ENCODE data around the gene SETD7. TPM values are rescaled to one million over a fixed set of nuclear protein-coding genes. Genes with fewer than 3 reads are reported as not detected.

The SETD7 gene
- total RNA-seq, 1 experiment from 2014 or later = 32.2 TPM

DNA sequence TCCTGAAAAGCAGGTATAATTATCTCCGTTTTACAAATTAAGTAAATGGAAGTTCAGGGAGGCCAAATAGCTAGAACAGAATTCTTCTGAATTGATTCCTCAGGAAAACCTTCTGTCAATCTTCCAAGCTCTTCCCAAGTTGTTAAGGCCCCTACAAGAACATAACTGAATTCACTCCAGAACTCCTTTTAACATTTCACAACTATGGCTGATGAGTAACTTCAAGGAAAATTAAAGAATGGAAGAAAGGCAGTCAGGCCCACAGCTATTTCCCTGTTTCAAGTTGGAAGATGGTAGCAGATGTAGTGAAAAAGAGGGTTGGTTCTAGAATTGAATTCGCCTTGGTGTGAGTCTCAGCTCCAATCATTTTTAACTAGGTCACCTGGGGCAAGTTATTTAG lies 15.9 kb downstream of the SETD7 start:
- ChIA-PET CTCF (no interaction called here), POLR2A (interaction anchor here (0.6 kb wide), 1 partner anchor 111 kb away, joined by 3 read pairs; no protein-coding TSS in a partner anchor)
- Mint-ChIP-seq H3K4me1 (ENCODE audit: low read depth, unreplicated experiment) (no peaks in the 10 kb centered on the region), H3K36me3 (ENCODE audit: insufficient read depth, unreplicated experiment) (peaks cover 19% of the 10 kb centered on the region), H3K9me3 (ENCODE audit: unreplicated experiment) (no peaks in the 10 kb centered on the region), H3K4me3 (ENCODE audit: unreplicated experiment) (no peak overlapping the region), H3K27ac (ENCODE audit: unreplicated experiment) (no peak overlapping the region), H3K27me3 (ENCODE audit: insufficient read depth, unreplicated experiment) (no peaks in the 10 kb centered on the region)
- no TSS peak for BruUV-seq (replicated peaks)
- intact Hi-C loops (cut with micrococcal nuclease; ENCODE audit: unreplicated experiment) = no loop called here
- no peaks in the 10 kb centered on the region for H3K9me3 ChIP-seq
- no peak overlapping the region for H3K4me3 ChIP-seq (ENCODE audit: low read depth, low read length)
- no peaks in the 10 kb centered on the region for H3K4me1 ChIP-seq
- H3K27me3 ChIP-seq (replicated peaks; ENCODE audit: control insufficient read depth, insufficient read depth, low read length) = no peaks in the 10 kb centered on the region
- DNase-seq = no peak
- no peaks in the 10 kb centered on the region for H3K36me3 ChIP-seq (ENCODE audit: control insufficient read depth, insufficient read depth, low read length)
- TF ChIP-seq, protein P1, sequence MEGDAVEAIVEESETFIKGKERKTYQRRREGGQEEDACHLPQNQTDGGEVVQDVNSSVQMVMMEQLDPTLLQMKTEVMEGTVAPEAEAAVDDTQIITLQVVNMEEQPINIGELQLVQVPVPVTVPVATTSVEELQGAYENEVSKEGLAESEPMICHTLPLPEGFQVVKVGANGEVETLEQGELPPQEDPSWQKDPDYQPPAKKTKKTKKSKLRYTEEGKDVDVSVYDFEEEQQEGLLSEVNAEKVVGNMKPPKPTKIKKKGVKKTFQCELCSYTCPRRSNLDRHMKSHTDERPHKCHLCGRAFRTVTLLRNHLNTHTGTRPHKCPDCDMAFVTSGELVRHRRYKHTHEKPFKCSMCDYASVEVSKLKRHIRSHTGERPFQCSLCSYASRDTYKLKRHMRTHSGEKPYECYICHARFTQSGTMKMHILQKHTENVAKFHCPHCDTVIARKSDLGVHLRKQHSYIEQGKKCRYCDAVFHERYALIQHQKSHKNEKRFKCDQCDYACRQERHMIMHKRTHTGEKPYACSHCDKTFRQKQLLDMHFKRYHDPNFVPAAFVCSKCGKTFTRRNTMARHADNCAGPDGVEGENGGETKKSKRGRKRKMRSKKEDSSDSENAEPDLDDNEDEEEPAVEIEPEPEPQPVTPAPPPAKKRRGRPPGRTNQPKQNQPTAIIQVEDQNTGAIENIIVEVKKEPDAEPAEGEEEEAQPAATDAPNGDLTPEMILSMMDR (IDR thresholded peaks at IDR 0.05; ENCODE audit: insufficient read depth in 1 of 2, low read depth in 1 of 2, low read length in 1 of 2, severe bottlenecking in 1 of 2, unreplicated experiment in 1 of 2) = no peak

DNA sequence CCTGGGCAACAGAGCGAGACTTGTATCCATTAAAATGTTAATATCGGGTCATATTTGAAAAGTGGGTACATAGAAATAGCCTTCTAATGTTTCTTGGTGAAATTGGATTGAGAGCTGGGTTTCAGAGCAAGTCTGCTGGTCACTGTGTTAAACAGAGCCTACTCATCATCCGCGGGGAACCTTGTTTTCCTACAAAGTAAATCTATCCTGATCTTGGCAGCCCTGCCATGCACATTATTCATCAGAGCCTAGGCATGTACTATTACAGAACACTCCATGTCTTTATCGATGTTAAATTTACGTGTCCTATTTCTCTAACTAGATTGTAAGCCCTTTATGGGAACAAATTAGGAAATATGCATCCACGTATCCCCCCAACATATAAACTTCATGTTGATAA lies 18.7 kb downstream of the SETD7 start:
- Mint-ChIP-seq H3K36me3 (ENCODE audit: insufficient read depth, unreplicated experiment) (peaks cover 20% of the 10 kb centered on the region), H3K4me1 (ENCODE audit: low read depth, unreplicated experiment) (no peaks in the 10 kb centered on the region), H3K4me3 (ENCODE audit: unreplicated experiment) (no peak overlapping the region), H3K27me3 (ENCODE audit: insufficient read depth, unreplicated experiment) (no peaks in the 10 kb centered on the region), H3K27ac (ENCODE audit: unreplicated experiment) (no peak overlapping the region), H3K9me3 (ENCODE audit: unreplicated experiment) (no peaks in the 10 kb centered on the region)
- Histone ChIP-seq H3K36me3 (ENCODE audit: control insufficient read depth, insufficient read depth, low read length) (no peaks in the 10 kb centered on the region), H3K4me1 (no peaks in the 10 kb centered on the region), H3K9me3 (no peaks in the 10 kb centered on the region), H3K4me3 (ENCODE audit: low read depth, low read length) (no peak overlapping the region), H3K27me3 (replicated peaks; ENCODE audit: control insufficient read depth, insufficient read depth, low read length) (no peaks in the 10 kb centered on the region)
- POLR2A ChIA-PET = no interaction called here
- CTCF ChIA-PET = no interaction called here
- DNase-seq = no peak
- TF ChIP-seq, protein P1 (IDR thresholded peaks at IDR 0.05; ENCODE audit: insufficient read depth in 1 of 2, low read depth in 1 of 2, low read length in 1 of 2, severe bottlenecking in 1 of 2, unreplicated experiment in 1 of 2) = no peak
- intact Hi-C loops (cut with micrococcal nuclease; ENCODE audit: unreplicated experiment) = no loop called here
- no TSS peak for BruUV-seq (replicated peaks)

DNA sequence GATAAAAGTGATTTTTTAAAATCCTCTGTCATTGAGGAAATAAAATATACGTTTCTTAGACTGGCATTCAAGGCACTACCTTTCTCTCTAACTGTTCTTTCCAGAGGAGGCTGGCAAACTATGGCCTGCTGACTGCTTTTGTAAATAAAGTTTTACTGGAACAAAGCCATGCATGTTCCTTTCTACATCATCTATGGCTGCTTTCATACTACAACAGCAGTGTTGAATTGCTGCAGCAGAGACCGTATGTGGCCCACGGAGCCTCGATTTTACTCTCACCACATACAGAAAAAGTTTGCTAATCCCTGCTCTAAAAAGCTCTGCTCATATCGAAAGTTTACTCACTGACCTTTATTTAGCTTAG lies 20.2 kb downstream of the SETD7 start:
- TF ChIP-seq, protein P1 (IDR thresholded peaks at IDR 0.05; ENCODE audit: insufficient read depth in 1 of 2, low read depth in 1 of 2, low read length in 1 of 2, severe bottlenecking in 1 of 2, unreplicated experiment in 1 of 2) = no peak
- Histone ChIP-seq H3K4me3 (ENCODE audit: low read depth, low read length) (no peak overlapping the region), H3K36me3 (ENCODE audit: control insufficient read depth, insufficient read depth, low read length) (no peaks in the 10 kb centered on the region), H3K27me3 (replicated peaks; ENCODE audit: control insufficient read depth, insufficient read depth, low read length) (no peaks in the 10 kb centered on the region), H3K4me1 (no peaks in the 10 kb centered on the region), H3K9me3 (no peaks in the 10 kb centered on the region)
- H3K27ac Mint-ChIP-seq (ENCODE audit: unreplicated experiment) = no peak overlapping the region
- no peaks in the 10 kb centered on the region for H3K27me3 Mint-ChIP-seq (ENCODE audit: insufficient read depth, unreplicated experiment)
- H3K4me1 Mint-ChIP-seq (ENCODE audit: low read depth, unreplicated experiment) = no peaks in the 10 kb centered on the region
- CTCF ChIA-PET = no interaction called here
- H3K36me3 Mint-ChIP-seq (ENCODE audit: insufficient read depth, unreplicated experiment) = peaks cover 8% of the 10 kb centered on the region
- no peak overlapping the region for H3K4me3 Mint-ChIP-seq (ENCODE audit: unreplicated experiment)
- DNase-seq = no peak
- POLR2A ChIA-PET = no interaction called here
- no peaks in the 10 kb centered on the region for H3K9me3 Mint-ChIP-seq (ENCODE audit: unreplicated experiment)
- intact Hi-C loops (cut with micrococcal nuclease; ENCODE audit: unreplicated experiment) = no loop called here
- no TSS peak for BruUV-seq (replicated peaks)
